Measurements from ENCODE around the gene ATP6V0E2.
"Not testable (repeated sequence)": the region's sequence is repeated elsewhere in the genome, so short reads cannot be mapped to it uniquely, and the experiment has no call there.

DNA sequence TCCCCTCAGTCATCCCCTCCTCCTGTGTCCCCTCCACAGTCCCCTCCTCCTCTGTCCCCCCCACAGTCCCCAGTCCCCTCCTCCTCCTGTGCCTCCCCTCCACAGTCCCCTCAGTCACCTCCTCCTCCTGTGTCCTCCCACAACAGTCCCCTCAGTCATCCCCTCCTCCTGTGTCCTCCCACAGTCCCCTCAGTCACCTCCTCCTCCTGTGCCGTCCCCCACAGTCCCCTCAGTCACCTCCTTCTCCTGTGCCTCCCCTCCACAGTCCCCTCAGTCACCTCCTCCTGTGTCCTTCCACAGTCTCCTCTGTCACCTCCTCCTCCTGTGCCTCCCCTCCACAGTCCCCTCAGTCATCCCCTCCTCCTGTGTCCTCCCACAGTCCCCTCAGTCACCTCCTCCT, 43.2 kb upstream of the ATP6V0E2 start:
- TF ChIP-seq ZNF274 (IDR thresholded peaks at IDR 0.05; ENCODE audit: low read depth, low read length); YY1 (IDR thresholded peaks at IDR 0.05; ENCODE audit: insufficient read depth, insufficient read length): not testable (repeated sequence)

Measured in NT2/D1 (cell line).